ENCODE results near the gene EPHB6.

EPHB6 gene

DNA sequence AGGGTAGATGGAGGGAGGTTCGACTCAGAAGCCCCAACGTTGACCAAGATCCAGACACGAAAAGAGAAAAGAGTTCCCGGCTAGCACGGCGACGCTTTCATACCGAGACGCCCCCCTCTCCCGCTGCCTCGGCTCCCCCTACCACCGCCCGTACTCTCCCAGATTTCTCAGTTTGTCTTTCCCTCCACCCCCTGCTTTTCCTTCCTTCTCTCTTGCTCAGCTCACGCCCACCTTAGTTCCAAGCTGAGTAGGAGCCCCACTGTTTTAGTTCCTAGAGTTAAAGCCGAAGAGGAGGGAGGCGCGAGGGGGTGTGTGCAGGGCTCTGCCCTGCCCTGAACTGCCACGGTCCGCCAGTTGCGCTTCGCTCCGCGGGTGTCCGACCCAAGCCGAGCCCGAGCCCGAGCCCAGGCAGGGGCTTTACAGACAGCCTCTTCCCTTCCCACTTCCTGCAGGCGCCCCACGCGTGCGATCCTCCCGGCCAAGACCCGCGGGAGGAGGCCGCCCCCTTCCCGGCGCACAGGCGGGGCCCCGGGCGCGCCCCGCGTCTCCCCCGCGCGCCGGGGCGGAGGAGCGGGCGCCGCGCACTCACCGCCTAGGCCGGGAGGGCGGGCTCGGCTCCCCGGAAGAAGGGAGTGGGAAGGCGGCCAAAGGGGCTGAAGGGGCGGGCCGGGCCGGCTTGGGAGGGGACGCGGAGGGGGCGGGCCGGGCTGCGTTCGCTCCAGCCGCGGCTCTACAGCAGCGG lies at the start of gene EPHB6:
Gene EPHB6, plus strand, starts transcription at position 705 of the 742 bp plus-strand sequence. CDS start 8,152 bp downstream, outside the sequence.
- H3K4me3 ChIP-seq (ENCODE audit: low read length): peak within 1 kb of the TSS; percentile 46
- H3K4me1 ChIP-seq (ENCODE audit: insufficient read depth, low read length): no peaks in the 10 kb centered on the region
- peaks cover 39% of the 10 kb centered on the region for H3K27me3 ChIP-seq (ENCODE audit: insufficient read depth, low read length)
- no peaks in the 10 kb centered on the region for H3K9me3 ChIP-seq (ENCODE audit: low read length)
- no peaks in the 10 kb centered on the region for H3K36me3 ChIP-seq (ENCODE audit: insufficient read depth, low read length)
- peak within 1 kb of the TSS; percentile 79 for H2AFZ ChIP-seq (ENCODE audit: low read depth, low read length)

DNA sequence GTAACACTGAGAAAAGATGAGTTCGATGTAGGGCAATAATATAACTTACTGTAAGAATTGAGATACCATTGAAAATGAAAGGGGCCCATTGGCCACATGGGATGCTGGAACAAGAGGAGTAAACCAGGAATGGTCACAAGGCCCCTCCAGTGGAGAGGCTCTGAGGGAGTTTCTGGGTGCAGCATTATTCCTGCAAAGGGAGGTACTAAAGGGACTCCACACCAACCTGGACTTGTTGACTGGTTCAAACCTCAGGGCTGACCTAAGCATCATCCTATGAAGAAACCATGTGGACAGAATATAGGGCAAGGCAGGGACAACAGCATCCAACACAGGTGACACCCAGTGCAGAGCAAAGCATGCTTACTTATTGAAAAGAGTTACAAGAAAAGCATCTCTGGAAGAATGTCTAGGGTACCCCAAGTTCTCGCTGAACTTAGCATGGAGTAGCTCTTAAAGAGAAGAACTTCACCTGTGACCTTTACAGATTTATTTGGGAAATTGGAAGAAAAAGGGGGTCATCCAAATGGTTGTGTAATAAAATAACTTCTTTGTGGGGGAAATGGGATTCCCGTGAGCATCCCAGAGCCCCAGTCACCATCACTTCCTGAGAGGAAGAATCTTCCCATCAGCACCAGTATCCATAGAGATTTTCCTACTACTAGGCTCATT lies 49.4 kb upstream of the EPHB6 start:
- Histone ChIP-seq H3K4me1 (ENCODE audit: insufficient read depth, low read length) (no peaks in the 10 kb centered on the region), H2AFZ (ENCODE audit: low read depth, low read length) (no peak overlapping the region), H3K4me3 (ENCODE audit: low read length) (no peak overlapping the region), H3K36me3 (ENCODE audit: insufficient read depth, low read length) (no peaks in the 10 kb centered on the region), H3K9me3 (ENCODE audit: low read length) (no peaks in the 10 kb centered on the region), H3K27me3 (ENCODE audit: insufficient read depth, low read length) (no peaks in the 10 kb centered on the region)

DNA sequence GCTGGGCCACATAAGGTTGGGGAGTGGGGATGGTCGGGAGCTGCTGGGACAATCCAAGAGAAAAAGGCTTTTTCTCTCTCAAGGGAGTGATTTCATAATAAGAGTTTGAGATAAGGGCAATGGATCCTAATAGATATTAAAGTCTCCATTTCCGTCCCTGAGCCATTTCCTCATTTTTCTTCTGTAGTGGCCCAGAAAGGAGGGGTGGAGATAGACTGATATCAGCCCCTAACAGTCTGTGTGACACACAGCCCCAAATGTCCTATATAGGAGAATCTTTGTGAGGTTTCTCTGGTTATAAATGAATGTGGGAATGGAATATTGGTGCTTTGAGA lies 48.9 kb upstream of the EPHB6 start:
- no peaks in the 10 kb centered on the region for H3K27me3 ChIP-seq (ENCODE audit: insufficient read depth, low read length)

DNA sequence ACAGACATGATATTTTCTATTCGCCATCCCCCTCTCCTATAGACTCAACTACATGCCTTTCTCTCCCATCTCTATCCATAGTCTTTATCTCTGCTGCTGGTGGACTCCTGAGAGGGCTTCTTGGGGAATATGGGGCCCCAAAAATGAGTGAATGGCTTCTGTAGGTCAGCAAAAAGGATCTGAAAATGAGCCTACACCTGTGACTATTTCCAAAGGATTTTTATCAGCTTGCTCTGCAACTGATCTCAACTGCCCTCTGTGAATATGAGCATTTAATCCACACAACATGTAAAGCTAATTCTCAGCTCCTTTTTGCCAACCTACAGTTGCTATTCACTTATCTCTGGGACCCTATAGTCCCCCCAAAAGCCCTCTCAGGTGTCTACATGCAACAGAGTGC lies 47.9 kb upstream of the EPHB6 start:
- H3K27me3 ChIP-seq (ENCODE audit: insufficient read depth, low read length): no peaks in the 10 kb centered on the region
- no peaks in the 10 kb centered on the region for H3K4me1 ChIP-seq (ENCODE audit: insufficient read depth, low read length)
- H3K36me3 ChIP-seq (ENCODE audit: insufficient read depth, low read length): no peaks in the 10 kb centered on the region
- no peak overlapping the region for H3K4me3 ChIP-seq (ENCODE audit: low read length)
- H3K9me3 ChIP-seq (ENCODE audit: low read length): no peaks in the 10 kb centered on the region
- H2AFZ ChIP-seq (ENCODE audit: low read depth, low read length): no peak overlapping the region

More for the DNA sequence above, 48.9 kb upstream of the EPHB6 start:
- H2AFZ ChIP-seq (ENCODE audit: low read depth, low read length): no peak overlapping the region
- no peaks in the 10 kb centered on the region for H3K9me3 ChIP-seq (ENCODE audit: low read length)
- no peaks in the 10 kb centered on the region for H3K4me1 ChIP-seq (ENCODE audit: insufficient read depth, low read length)
- no peaks in the 10 kb centered on the region for H3K36me3 ChIP-seq (ENCODE audit: insufficient read depth, low read length)
- H3K4me3 ChIP-seq (ENCODE audit: low read length): no peak overlapping the region

DNA sequence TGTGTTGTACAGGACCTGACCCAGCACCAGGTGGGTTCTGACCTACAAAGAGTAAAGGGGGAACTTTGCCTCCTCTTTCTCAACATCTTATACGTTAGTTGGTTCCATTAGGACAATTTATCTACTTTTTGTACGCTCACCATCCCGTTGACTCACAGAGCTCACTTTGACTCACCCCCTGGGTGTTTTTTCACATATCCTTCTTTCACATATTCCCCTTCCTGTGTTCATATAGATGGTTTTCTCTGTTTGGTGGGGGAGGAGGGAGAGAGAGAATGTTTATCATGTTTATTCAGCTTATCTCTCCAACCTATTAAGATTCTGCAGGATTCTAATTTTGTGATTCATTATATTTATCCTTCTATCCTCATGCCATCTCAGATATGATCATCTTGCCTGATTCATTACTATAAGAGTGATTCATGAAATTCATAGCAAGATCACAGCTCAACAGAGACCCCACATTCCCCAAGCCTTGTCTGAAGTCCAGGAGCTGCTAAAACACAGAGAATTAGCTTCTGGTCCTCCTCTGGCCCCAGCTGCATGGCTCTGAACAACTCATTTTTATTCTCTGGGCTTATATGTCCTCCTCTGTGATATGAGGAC lies 46.9 kb upstream of the EPHB6 start:
- no peak overlapping the region for H3K4me3 ChIP-seq (ENCODE audit: low read length)
- H3K27me3 ChIP-seq (ENCODE audit: insufficient read depth, low read length): no peaks in the 10 kb centered on the region
- H3K9me3 ChIP-seq (ENCODE audit: low read length): no peaks in the 10 kb centered on the region
- H3K4me1 ChIP-seq (ENCODE audit: insufficient read depth, low read length): no peaks in the 10 kb centered on the region
- no peaks in the 10 kb centered on the region for H3K36me3 ChIP-seq (ENCODE audit: insufficient read depth, low read length)
- H2AFZ ChIP-seq (ENCODE audit: low read depth, low read length): no peak overlapping the region

DNA sequence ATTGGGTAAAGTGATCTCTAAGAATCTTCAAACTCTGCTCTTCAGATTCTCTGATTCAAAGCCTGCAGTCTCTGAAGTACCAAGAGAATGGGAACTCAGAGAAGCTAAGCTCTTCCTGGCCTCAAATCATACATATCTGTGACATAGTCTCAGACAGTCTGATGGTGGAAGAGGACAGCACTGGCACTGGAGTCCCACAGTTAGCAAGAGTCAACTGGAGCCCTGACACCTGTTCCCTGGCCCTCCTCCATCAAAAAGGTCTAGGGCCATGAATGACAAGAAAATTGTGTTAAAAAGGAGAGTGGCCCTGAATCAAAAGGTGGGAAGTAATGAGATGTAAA lies 46.4 kb upstream of the EPHB6 start:
- no peak overlapping the region for H3K4me3 ChIP-seq (ENCODE audit: low read length)
- H3K36me3 ChIP-seq (ENCODE audit: insufficient read depth, low read length): no peaks in the 10 kb centered on the region
- H2AFZ ChIP-seq (ENCODE audit: low read depth, low read length): no peak overlapping the region
- no peaks in the 10 kb centered on the region for H3K27me3 ChIP-seq (ENCODE audit: insufficient read depth, low read length)
- no peaks in the 10 kb centered on the region for H3K4me1 ChIP-seq (ENCODE audit: insufficient read depth, low read length)
- no peaks in the 10 kb centered on the region for H3K9me3 ChIP-seq (ENCODE audit: low read length)

DNA sequence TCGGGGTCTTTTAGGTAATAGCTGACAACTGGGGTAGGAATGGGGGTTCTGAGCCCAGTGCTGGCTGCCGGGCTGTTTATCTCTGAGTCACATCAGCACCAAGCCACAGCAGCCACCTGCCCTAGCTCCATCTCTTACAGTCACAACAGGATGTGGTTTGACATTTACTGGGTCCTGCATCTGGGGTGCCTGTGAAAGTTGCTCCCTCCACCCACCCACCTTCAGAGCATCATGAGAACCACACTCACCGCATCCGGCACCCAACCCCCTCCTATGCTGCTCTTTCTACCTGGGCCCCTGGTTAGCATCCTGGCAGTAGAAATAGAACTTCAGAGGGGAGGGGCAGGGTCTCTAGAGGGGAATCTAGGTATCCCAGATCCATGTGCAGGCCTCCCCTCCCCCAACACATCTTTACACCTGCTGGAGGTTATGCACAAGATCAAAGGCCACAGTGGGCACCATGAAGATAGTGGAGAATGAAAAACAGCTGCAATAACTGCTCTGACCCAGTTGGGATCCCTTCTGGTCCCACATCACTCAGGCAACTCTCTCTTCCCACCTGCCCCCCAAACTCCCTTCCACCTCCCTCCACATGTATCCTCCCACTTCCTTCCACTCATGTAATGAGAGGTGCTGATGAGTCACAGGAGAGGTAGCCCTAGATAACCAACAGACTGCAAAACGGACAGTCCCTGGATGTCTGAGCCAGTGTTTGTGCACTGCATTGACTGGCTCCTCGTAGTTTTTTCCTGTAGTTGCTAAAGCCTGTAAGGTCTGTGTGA lies 45.9 kb upstream of the EPHB6 start:
- no peaks in the 10 kb centered on the region for H3K4me1 ChIP-seq (ENCODE audit: insufficient read depth, low read length)
- no peak overlapping the region for H2AFZ ChIP-seq (ENCODE audit: low read depth, low read length)
- no peaks in the 10 kb centered on the region for H3K27me3 ChIP-seq (ENCODE audit: insufficient read depth, low read length)
- no peaks in the 10 kb centered on the region for H3K9me3 ChIP-seq (ENCODE audit: low read length)
- no peak overlapping the region for H3K4me3 ChIP-seq (ENCODE audit: low read length)
- H3K36me3 ChIP-seq (ENCODE audit: insufficient read depth, low read length): no peaks in the 10 kb centered on the region

DNA sequence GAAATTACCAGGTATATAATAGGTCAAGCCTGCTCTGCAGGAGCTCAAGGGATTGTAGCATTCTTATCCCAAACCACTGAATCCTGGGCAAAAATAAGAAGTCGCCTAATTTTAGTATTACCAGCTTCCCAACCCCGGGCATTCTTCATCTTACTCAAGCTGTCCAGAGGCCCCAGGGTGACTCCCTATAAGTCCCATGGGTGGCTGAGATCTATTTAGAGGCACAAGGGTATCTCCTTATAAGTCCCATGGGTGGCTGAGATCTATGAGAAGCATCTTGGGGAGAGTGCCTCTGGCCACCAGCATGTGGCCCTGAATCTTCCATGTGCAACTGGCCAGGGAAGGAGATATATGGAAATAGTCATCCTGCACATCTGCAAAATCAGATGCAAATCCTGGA lies 45.2 kb upstream of the EPHB6 start:
- Histone ChIP-seq H3K36me3 (ENCODE audit: insufficient read depth, low read length) (no peaks in the 10 kb centered on the region), H3K27me3 (ENCODE audit: insufficient read depth, low read length) (no peaks in the 10 kb centered on the region), H3K4me3 (ENCODE audit: low read length) (no peak overlapping the region), H3K4me1 (ENCODE audit: insufficient read depth, low read length) (no peaks in the 10 kb centered on the region), H2AFZ (ENCODE audit: low read depth, low read length) (no peak overlapping the region), H3K9me3 (ENCODE audit: low read length) (no peaks in the 10 kb centered on the region)

GRCh38 chr7:142811154-142811737 lies 43.6 kb upstream of the EPHB6 start:
- Histone ChIP-seq H3K36me3 (ENCODE audit: insufficient read depth, low read length) (no peaks in the 10 kb centered on the region), H3K9me3 (ENCODE audit: low read length) (no peaks in the 10 kb centered on the region), H3K4me3 (ENCODE audit: low read length) (no peak overlapping the region), H3K27me3 (ENCODE audit: insufficient read depth, low read length) (no peaks in the 10 kb centered on the region), H3K4me1 (ENCODE audit: insufficient read depth, low read length) (no peaks in the 10 kb centered on the region), H2AFZ (ENCODE audit: low read depth, low read length) (no peak overlapping the region)

GRCh38 chr7:142812437-142813215 lies 42.2 kb upstream of the EPHB6 start:
- H3K4me3 ChIP-seq (ENCODE audit: low read length): no peak overlapping the region
- H3K36me3 ChIP-seq (ENCODE audit: insufficient read depth, low read length): no peaks in the 10 kb centered on the region
- no peaks in the 10 kb centered on the region for H3K9me3 ChIP-seq (ENCODE audit: low read length)
- H3K27me3 ChIP-seq (ENCODE audit: insufficient read depth, low read length): no peaks in the 10 kb centered on the region
- H3K4me1 ChIP-seq (ENCODE audit: insufficient read depth, low read length): no peaks in the 10 kb centered on the region
- no peak overlapping the region for H2AFZ ChIP-seq (ENCODE audit: low read depth, low read length)

DNA sequence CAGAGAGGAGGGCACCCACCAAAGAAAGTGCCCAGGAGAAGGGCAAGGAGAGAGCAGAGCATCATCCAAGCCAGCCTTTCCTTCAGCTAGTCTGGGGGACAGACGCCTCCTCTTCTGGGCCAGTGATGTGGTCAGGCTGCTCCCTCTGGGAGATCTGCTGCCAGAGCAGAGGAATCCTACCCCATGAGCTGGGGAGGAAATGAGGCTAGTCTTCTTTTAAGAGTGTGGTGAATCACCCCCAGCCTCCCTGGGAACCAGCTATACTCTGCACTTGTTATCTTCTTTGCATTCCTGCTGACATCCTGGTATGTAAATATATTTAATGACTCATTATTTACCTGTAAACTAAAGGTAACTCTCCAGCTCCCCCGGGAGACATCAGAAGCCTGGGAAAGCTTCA lies 41.6 kb upstream of the EPHB6 start:
- Histone ChIP-seq H3K27me3 (ENCODE audit: insufficient read depth, low read length) (no peaks in the 10 kb centered on the region), H2AFZ (ENCODE audit: low read depth, low read length) (no peak overlapping the region), H3K9me3 (ENCODE audit: low read length) (no peaks in the 10 kb centered on the region), H3K36me3 (ENCODE audit: insufficient read depth, low read length) (no peaks in the 10 kb centered on the region), H3K4me1 (ENCODE audit: insufficient read depth, low read length) (no peaks in the 10 kb centered on the region), H3K4me3 (ENCODE audit: low read length) (no peak overlapping the region)

DNA sequence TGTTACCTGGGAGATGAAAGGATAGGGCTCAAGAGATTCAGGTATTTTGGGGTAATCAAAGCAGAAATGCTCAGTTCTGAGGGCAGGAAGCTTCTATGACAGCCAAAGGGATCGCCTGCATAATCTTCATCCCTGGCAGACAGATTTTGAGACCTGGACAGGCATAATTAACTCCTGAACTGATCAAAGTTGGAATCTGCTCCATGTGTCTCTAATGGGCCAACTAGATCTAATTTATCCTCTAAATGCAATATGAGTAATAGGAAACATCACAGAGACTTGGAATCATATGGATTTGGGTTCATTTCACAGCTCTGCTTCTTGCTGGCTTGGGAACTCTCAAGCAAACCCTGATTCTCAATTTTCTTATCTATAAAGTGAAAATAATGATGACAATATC lies 41.2 kb upstream of the EPHB6 start:
- no peaks in the 10 kb centered on the region for H3K27me3 ChIP-seq (ENCODE audit: insufficient read depth, low read length)
- H3K36me3 ChIP-seq (ENCODE audit: insufficient read depth, low read length): no peaks in the 10 kb centered on the region
- no peaks in the 10 kb centered on the region for H3K4me1 ChIP-seq (ENCODE audit: insufficient read depth, low read length)
- H3K9me3 ChIP-seq (ENCODE audit: low read length): no peaks in the 10 kb centered on the region
- H2AFZ ChIP-seq (ENCODE audit: low read depth, low read length): no peak overlapping the region
- H3K4me3 ChIP-seq (ENCODE audit: low read length): no peak overlapping the region

Data from neuron (in vitro differentiated cells).